Erythroblast (primary cell): ENCODE data around the gene FHOD1.

Source experiments
- DNase-seq, 2 experiments: peaks; one replicate each; lab custom pipeline; 2025; lab: John Stamatoyannopoulos, UW
- GATA1 ChIP-seq: IDR thresholded peaks from 2 replicates; pipeline ENCODE4 v1.6.1; 2011; ENCODE audit warnings: low read depth, mild to moderate bottlenecking, control low read depth, low read length, moderate library complexity
- POLR2A ChIP-seq: IDR thresholded peaks from 2 replicates; pipeline ENCODE4 v1.6.1; 2011; ENCODE audit warnings: mild to moderate bottlenecking, low read length

FHOD1 gene

DNA sequence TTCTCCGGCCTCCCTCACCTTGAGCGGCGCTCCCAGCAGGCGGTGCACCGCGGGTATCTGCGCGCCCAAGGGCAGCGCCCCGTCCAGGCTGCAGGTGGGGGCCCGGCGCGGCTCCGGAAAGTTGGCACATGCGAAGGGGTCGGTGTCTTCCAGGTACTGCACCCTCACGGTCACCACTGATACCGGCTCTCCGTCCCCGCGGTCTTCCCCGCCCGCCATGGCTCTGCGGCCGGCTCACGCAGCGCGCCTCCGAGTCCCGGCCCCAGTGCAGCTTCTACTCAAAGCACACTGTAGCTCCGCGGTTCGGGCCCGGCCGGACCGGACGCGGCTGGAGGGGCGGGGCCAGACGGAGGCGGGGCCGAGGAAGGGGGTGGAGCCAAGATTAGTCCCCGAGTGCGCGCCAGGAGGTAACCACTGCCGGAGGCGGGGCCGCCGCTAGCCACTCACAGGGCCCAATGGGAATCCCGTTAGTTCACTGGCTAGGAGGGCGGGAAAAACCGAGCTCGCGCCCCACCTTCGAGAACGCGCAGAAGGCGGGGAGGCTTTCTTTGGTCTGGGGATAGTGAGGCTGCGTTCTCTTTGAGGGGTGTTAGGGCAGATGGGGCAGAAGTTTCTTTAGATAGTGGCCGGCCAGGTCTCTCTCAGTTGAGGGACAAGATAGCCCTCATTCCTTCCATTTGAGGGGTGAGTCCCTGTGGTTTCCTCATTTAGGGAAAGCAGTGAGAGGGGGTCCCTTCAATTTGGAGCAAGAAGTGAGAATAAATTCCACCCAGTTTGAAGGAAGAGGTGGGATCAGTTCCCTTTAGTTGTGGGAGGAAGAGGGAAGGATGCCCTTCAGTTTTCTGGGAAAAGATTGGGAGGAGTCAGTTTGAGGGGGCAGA is at the start of gene FHOD1:
Gene FHOD1, minus strand, starts transcription at position 290 of the 881 bp plus-strand sequence. Its CDS starts 71 bp downstream, at position 219.
- peak; percentile 98 for DNase-seq
- TF ChIP-seq POLR2A (peak; percentile 70), GATA1 (no peak)

DNA sequence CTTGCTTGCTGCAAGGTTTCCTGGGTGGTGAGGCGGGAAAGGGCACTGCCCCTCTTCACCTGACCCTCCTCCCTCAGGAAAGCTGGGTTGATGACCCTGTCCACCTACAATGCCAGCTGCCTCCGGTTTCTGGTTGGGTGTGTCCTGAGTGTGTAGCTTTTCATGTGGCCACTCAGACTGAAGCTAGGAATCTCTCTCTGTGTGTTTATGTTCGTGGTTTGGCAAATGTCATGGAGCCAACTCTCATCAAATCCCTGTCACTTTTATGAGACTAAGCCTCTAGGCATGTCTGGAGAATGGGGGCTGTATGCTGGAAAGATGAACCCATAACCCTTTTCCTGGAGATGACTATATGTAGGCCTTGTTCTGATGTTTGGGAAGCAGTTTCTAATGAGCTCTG is 49.1 kb upstream of the FHOD1 start:
- DNase-seq, result no peak
- TF ChIP-seq POLR2A, result no peak
- TF ChIP-seq GATA1, result no peak

DNA sequence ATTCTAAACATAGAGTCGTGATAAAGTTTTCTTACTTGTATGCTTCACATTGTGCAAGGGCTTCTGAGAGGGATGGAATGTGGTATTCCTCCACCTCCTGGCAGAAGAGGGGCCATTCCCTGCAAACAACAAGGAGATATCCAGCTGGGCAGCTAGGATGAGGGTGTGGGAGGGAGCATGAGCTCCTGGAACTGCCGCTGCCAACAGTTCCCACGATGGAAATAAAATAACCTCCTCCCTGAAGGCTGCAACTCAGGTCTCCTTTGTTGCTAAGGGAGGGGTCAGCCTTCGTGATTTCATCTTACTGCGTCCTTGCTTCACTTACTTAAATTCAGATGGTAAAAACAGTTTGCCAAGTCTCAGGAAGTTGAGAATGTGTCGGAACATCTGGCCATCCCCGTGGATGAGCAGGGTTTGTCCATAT is 47.7 kb upstream of the FHOD1 start:
- DNase-seq, result no peak
- TF ChIP-seq GATA1 (no peak), POLR2A (no peak)

DNA sequence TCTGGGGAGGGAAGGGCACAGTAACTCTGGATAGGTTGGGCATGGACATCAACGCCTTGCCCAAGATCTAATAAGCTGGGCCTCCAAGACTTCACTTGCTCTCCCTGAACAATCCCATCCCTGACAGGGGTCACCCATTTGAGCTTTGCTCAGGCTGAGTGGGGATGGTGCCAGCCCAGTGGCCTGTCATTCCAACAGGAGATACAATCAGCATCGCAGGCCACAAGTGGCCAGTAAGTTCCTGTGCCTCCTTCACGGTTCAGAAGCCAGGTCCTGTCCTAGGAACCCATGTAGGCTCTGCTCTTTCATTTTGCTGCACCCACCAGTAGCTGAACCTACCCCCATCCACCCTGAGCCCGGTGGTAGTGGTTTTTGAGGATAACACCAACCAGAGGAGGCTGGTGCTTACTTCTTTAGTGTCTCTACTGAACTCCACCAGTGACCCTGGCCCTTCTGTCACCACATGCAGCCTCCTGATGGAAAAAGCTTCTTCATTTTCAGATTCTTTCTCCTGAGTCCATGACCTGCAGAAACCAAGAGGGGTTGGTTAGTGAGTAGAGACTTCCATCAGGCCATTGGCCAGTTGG is 47.0 kb upstream of the FHOD1 start:
- TF ChIP-seq GATA1, result no peak
- TF ChIP-seq POLR2A, result no peak
- DNase-seq, result no peak

DNA sequence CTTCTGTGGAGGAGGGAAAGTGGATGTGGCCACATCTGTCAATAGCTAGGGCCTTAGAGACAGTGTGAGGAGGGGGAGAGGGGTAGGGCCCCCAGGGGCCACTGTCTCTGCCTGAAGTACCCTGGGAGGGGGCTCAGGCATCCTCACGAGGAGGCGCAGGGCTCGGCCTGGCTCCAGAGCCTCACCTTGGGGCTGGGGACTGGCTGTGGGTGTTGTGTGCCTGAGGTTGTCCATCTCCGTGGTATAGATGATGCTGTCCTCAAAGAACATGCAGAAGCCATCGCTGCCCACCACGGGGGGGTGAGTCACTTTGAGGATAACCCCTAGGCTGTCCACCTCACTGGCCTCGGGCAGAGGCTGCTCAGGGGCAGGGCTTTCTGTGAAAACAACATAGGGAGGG is 44.2 kb upstream of the FHOD1 start:
- no peak for TF ChIP-seq POLR2A
- TF ChIP-seq GATA1, result no peak
- no peak for DNase-seq

DNA sequence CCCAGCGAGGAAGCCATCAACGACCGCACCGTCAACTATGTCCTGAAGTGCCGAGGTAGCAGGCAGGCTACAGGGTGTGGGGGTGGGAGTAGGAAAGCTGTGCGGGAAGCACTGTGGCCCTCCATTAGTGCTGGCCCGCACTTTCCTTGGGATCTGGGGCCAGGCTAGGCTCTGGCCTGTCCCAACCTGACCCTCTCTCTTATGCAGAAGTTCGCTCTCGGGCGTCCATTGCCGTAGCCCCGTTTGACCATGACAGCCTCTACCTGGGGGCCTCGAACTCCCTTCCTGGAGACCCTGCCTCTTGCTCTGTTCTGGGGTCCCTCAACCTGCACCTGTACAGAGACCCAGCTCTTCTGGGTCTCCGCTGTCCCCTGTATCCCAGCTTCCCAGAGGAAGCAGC is 40.7 kb upstream of the FHOD1 start:
- no peak for DNase-seq
- no peak for TF ChIP-seq POLR2A
- no peak for TF ChIP-seq GATA1

DNA sequence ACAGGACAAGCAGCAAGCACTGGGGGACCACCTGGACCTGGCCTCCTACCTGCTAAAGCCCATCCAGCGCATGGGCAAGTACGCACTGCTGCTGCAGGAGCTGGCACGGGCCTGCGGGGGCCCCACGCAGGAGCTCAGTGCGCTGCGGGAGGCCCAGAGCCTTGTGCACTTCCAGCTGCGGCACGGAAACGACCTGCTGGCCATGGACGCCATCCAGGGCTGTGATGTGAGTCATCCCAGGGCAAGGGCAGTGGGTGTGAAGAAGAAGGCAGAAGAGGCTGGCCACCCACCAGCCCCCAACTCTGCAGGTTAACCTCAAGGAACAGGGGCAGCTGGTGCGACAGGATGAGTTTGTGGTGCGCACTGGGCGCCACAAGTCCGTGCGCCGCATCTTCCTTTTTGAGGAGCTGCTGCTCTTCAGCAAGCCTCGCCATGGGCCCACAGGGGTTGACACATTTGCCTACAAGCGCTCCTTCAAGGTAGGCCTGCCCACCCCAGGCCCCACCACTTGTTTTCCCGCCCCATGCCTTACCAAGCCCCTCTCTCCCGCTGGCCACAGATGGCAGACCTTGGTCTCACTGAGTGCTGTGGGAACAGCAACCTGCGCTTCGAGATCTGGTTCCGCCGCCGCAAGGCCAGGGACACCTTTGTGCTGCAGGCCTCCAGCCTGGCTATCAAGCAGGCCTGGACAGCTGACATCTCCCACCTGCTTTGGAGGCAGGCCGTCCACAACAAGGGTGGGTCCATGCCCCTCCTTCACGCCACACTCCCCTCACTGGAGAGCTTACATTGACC is 39.4 kb upstream of the FHOD1 start:
- no peak for DNase-seq
- TF ChIP-seq POLR2A, result no peak
- no peak for TF ChIP-seq GATA1

DNA sequence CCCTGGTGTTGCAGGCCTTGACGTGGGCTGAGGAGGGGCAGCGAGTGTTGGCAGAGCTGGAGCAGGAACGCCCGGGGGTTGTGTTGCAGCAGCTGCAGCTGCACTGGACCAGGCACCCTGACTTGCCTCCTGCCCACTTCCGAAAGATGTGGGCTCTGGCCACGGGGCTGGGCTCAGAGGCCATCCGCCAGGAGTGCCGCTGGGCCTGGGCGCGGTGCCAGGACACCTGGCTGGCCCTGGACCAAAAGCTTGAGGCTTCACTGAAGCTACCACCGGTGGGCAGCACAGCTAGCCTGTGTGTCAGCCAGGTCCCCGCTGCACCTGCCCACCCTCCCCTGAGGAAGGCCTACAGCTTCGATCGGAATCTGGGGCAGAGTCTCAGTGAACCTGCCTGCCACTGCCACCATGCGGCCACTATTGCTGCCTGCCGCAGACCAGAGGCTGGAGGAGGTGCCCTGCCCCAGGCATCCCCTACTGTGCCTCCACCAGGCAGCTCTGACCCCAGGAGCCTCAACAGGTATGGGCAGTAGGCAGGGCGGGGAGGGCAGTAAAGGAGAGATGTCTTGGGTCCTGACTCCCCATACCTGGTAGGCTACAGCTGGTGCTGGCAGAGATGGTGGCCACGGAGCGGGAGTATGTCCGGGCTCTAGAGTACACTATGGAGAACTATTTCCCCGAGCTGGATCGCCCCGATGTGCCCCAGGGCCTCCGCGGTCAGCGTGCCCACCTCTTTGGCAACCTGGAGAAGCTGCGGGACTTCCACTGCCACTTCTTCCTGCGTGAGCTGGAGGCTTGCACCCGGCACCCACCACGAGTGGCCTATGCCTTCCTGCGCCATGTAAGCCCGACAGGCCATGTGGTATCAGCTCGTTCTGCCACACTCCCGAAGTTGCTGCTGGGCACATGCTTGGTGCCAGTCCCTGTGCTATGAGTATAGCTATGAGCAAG is 37.7 kb upstream of the FHOD1 start:
- peak in 1 of 2 experiments; percentile 43 for DNase-seq
- no peak for TF ChIP-seq GATA1
- no peak for TF ChIP-seq POLR2A

DNA sequence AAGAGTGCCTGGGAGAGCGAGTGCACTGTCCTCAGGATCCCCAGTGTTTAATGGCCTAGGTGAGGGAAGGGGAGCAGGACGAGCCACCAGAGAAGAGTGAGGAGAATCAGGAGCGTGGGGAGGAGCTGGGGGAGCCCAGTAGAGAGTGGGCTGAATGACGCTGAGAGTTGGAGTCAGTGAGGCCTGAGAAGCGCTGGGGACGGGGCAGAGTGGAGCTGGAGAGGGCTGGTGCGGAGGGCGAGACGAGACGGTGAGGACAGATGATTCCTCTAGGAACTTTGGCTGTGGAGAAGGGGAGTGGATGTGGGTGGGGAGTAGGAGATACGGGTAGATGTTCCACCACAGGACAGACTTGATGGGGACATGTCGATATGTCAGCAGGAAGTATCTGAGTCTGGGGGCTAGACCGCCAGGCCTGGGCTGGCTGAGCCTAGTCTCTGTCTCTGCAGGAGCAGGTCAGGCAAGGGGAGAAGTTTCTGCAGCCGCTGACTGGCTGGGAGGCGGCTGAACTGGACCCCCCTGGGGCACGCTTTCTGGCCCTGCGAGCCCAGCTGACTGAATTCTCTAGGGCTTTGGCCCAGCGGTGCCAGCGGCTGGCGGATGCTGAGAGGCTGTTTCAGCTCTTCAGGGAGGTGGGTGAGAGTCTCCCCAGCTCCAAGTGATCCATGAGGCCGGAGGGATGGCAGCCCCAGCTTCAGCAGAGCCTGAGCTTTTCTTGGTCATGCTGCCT is 36.7 kb upstream of the FHOD1 start:
- TF ChIP-seq POLR2A (no peak), GATA1 (no peak)
- DNase-seq, result no peak

DNA sequence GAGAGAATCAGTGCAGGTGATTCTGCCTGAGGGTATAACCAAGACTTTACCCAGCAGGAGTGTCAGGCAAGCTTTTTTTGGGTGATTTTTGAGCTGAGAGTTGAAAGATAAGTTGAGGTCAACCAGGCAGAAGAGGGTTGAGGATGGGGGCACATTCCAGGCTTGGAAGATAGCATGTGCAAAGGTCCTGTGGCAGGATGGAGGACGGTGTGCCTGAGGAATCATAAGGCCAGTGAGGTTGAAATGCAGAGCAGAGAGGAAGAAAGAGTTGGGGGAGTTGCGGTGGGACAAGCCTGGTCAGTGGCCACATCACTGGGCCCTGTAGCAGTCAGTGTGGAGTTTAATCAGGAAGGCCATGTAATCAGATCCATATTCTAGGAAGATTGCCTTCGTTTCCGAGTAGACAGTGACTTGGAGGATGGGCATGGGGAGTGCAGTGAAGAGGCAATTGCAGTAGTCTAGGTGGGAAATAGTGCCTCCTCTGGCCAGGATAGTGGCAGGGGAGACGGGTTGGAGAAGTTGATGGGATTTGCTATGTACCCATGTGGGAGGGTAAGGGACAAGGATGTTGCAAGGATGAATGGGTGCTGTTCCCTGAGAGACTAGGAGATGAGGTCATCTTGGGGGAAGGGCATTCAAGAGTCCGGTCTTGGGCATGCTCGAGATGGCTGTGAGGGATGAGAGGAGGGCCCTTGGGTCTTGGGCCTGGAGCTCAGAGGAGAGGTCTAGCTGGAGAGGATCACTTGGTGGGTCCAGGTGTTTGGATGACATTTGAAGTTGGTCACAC is 36.0 kb upstream of the FHOD1 start:
- DNase-seq, result no peak
- TF ChIP-seq GATA1, result no peak
- no peak for TF ChIP-seq POLR2A

DNA sequence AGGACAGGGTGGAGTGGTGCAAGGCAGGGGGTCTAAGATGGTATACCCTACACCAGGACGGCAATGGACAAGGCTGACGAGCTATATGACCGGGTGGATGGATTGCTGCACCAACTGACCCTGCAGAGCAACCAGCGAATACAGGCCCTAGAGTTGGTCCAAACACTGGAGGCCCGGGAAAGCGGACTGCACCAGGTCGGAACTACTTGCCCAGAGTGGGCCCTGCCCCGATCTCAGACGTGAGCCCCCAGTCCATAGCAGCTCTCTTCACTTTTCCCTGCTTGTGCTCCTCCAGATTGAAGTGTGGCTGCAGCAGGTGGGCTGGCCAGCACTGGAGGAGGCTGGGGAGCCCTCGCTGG is 35.1 kb upstream of the FHOD1 start:
- DNase-seq, result no peak
- TF ChIP-seq POLR2A, result no peak
- no peak for TF ChIP-seq GATA1
